NCI-H2029 treated with DMSO at 0.1 percent for 48 hours (cell line): ENCODE results near the gene TPRX1.
"Not testable (repeated sequence)": the region's sequence is repeated elsewhere in the genome, so short reads cannot be mapped to it uniquely, and the experiment has no call there.

ENCODE experiments used
- DNase-seq: peaks from one replicate; lab custom pipeline; 2025; lab: John Stamatoyannopoulos, UW

The TPRX1 gene

GRCh38 chr19:47766670-47767069 is 37.7 kb downstream of the TPRX1 start:
- DNase-seq: no peak

- DNase-seq: no peak
Measured at GRCh38 chr19:47766359-47766620, 38.1 kb downstream of the TPRX1 start.

- DNase-seq: peak; percentile 14
Measured at GRCh38 chr19:47765523-47766358, 38.6 kb downstream of the TPRX1 start.

GRCh38 chr19:47764705-47765104 is 39.6 kb downstream of the TPRX1 start:
- DNase-seq: not testable (repeated sequence)

- no peak for DNase-seq
Measured at GRCh38 chr19:47762615-47763308, 41.6 kb downstream of the TPRX1 start.

- no peak for DNase-seq
Measured at GRCh38 chr19:47762151-47762550, 42.2 kb downstream of the TPRX1 start.

GRCh38 chr19:47761566-47761965 is 42.8 kb downstream of the TPRX1 start:
- no peak for DNase-seq

GRCh38 chr19:47760632-47760999 is 43.7 kb downstream of the TPRX1 start:
- no peak for DNase-seq

- DNase-seq: no peak
Measured at GRCh38 chr19:47758443-47758804, 45.9 kb downstream of the TPRX1 start.

- DNase-seq: no peak
Measured at GRCh38 chr19:47757617-47758442, 46.5 kb downstream of the TPRX1 start.

GRCh38 chr19:47756953-47757608 is 47.3 kb downstream of the TPRX1 start:
- no peak for DNase-seq

GRCh38 chr19:47756627-47756929 is 47.8 kb downstream of the TPRX1 start:
- no peak for DNase-seq

GRCh38 chr19:47755762-47756626 is 48.4 kb downstream of the TPRX1 start:
- DNase-seq: no peak

- no peak for DNase-seq
Measured at GRCh38 chr19:47755065-47755761, 49.1 kb downstream of the TPRX1 start.

GRCh38 chr19:47754206-47755064 is 49.9 kb downstream of the TPRX1 start:
- no peak for DNase-seq

GRCh38 chr19:47752440-47753211 is 51.7 kb downstream of the TPRX1 start:
- DNase-seq: no peak
